HepG2 (cell line): Measurements from ENCODE around the gene PLET1.

Experiments
- FOXP1 ChIP-seq, 2 experiments: fragments of 450-650 bp in 1 of 2; IDR thresholded peaks; 2 replicates each; pipeline ENCODE4 v1.6.1; 2017 to 2018; ENCODE audit warnings: antibody characterized with exemption in 1 of 2
- POLR2AphosphoS5 ChIP-seq: IDR thresholded peaks from 2 replicates; pipeline ENCODE4 v1.6.1; 2012; ENCODE audit warnings: low read depth, low read length
- SP1 ChIP-seq, 2 experiments: fragments of 450-650 bp in 1 of 2; sonication (generic) in 1 of 2; formaldehyde crosslinking in 1 of 2; IDR thresholded peaks; 2 replicates each; pipeline versions ENCODE4 v1.4.0 to v1.6.1; 2016 to 2020; ENCODE audit warnings: missing genetic modification reagents in 1 of 2
- SYNCRIP ChIP-seq: fragments of 200-400 bp; formaldehyde crosslinking; IDR thresholded peaks from 2 replicates; pipeline ENCODE4 v1.6.1; 2018; ENCODE audit warnings: mild to moderate bottlenecking, low read depth, low read length; ENCODE audit not compliant: insufficient read depth
- ZNF101 ChIP-seq: sonication (generic); formaldehyde crosslinking; IDR thresholded peaks from 2 replicates; pipeline ENCODE4 v1.4.0; 2020; ENCODE audit warnings: mild to moderate bottlenecking, low read depth, missing genetic modification reagents, borderline replicate concordance
- TF ChIP-seq, protein P1 (sequence below): sonication (generic); formaldehyde crosslinking; IDR thresholded peaks from 2 replicates; pipeline ENCODE4 v1.5.0; 2020; ENCODE audit warnings: mild to moderate bottlenecking, missing genetic modification reagents, moderate library complexity
- TF ChIP-seq, protein P2 (sequence below): sonication (generic); formaldehyde crosslinking; IDR thresholded peaks from 2 replicates; pipeline ENCODE4 v1.4.0; 2020; ENCODE audit warnings: missing genetic modification reagents
- TF ChIP-seq, protein P3 (sequence below): sonication (generic); formaldehyde crosslinking; IDR thresholded peaks from 2 replicates; pipeline ENCODE4 v1.4.0; 2020; ENCODE audit warnings: missing genetic modification reagents, mild to moderate bottlenecking, borderline replicate concordance

DNA sequence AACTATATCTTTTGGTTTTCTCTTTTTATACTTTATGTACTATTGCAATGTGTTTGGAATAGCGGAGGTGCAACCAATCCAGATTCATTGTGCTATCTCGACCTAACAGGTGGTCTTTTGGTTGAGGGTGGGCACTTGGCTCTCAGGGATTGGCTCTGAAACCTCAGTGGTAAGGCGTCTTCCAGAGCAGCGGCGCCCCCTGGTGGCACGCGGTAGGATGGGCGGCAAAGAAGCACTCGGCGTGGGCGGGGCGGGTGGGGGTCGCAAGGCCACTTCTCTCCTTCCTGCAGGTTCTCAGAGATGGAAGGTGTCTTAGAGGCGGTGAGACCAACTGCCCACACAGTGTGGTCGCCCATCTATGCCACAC, 19.2 kb upstream of the PLET1 start:
- TF ChIP-seq SP1 (IDR thresholded peaks at IDR 0.05), result no peak
- TF ChIP-seq SP1 (CRISPR knock-in tag; IDR thresholded peaks at IDR 0.05), result no peak
- TF ChIP-seq, protein P1, sequence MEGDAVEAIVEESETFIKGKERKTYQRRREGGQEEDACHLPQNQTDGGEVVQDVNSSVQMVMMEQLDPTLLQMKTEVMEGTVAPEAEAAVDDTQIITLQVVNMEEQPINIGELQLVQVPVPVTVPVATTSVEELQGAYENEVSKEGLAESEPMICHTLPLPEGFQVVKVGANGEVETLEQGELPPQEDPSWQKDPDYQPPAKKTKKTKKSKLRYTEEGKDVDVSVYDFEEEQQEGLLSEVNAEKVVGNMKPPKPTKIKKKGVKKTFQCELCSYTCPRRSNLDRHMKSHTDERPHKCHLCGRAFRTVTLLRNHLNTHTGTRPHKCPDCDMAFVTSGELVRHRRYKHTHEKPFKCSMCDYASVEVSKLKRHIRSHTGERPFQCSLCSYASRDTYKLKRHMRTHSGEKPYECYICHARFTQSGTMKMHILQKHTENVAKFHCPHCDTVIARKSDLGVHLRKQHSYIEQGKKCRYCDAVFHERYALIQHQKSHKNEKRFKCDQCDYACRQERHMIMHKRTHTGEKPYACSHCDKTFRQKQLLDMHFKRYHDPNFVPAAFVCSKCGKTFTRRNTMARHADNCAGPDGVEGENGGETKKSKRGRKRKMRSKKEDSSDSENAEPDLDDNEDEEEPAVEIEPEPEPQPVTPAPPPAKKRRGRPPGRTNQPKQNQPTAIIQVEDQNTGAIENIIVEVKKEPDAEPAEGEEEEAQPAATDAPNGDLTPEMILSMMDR (CRISPR knock-in tag), result peak; percentile 80
- TF ChIP-seq ZNF101 (CRISPR knock-in tag), result no peak
- TF ChIP-seq, protein P2, sequence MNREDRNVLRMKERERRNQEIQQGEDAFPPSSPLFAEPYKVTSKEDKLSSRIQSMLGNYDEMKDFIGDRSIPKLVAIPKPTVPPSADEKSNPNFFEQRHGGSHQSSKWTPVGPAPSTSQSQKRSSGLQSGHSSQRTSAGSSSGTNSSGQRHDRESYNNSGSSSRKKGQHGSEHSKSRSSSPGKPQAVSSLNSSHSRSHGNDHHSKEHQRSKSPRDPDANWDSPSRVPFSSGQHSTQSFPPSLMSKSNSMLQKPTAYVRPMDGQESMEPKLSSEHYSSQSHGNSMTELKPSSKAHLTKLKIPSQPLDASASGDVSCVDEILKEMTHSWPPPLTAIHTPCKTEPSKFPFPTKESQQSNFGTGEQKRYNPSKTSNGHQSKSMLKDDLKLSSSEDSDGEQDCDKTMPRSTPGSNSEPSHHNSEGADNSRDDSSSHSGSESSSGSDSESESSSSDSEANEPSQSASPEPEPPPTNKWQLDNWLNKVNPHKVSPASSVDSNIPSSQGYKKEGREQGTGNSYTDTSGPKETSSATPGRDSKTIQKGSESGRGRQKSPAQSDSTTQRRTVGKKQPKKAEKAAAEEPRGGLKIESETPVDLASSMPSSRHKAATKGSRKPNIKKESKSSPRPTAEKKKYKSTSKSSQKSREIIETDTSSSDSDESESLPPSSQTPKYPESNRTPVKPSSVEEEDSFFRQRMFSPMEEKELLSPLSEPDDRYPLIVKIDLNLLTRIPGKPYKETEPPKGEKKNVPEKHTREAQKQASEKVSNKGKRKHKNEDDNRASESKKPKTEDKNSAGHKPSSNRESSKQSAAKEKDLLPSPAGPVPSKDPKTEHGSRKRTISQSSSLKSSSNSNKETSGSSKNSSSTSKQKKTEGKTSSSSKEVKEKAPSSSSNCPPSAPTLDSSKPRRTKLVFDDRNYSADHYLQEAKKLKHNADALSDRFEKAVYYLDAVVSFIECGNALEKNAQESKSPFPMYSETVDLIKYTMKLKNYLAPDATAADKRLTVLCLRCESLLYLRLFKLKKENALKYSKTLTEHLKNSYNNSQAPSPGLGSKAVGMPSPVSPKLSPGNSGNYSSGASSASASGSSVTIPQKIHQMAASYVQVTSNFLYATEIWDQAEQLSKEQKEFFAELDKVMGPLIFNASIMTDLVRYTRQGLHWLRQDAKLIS (CRISPR knock-in tag), result no peak
- TF ChIP-seq FOXP1 (IDR thresholded peaks at IDR 0.05), result no peak
- TF ChIP-seq FOXP1 (CRISPR knock-in tag; IDR thresholded peaks at IDR 0.05), result no peak
- no peak for TF ChIP-seq POLR2AphosphoS5
- no peak for TF ChIP-seq SYNCRIP
- TF ChIP-seq, protein P3, sequence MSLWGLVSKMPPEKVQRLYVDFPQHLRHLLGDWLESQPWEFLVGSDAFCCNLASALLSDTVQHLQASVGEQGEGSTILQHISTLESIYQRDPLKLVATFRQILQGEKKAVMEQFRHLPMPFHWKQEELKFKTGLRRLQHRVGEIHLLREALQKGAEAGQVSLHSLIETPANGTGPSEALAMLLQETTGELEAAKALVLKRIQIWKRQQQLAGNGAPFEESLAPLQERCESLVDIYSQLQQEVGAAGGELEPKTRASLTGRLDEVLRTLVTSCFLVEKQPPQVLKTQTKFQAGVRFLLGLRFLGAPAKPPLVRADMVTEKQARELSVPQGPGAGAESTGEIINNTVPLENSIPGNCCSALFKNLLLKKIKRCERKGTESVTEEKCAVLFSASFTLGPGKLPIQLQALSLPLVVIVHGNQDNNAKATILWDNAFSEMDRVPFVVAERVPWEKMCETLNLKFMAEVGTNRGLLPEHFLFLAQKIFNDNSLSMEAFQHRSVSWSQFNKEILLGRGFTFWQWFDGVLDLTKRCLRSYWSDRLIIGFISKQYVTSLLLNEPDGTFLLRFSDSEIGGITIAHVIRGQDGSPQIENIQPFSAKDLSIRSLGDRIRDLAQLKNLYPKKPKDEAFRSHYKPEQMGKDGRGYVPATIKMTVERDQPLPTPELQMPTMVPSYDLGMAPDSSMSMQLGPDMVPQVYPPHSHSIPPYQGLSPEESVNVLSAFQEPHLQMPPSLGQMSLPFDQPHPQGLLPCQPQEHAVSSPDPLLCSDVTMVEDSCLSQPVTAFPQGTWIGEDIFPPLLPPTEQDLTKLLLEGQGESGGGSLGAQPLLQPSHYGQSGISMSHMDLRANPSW, result no peak
